IPS-NIHi11 (cell line): ENCODE results near the gene CHST11.

ENCODE experiments used
- DNase-seq: peaks from one replicate; pipeline ENCODE4 v3.0.0; 2012; ENCODE audit warnings: mixed read lengths, low spot score

Gene CHST11

GRCh38 chr12:104698871-104699270, 242.1 kb downstream of the CHST11 start:
- DNase-seq: no peak

- no peak for DNase-seq
These were observed 242.9 kb downstream of the CHST11 start for GRCh38 chr12:104699489-104700190.

- DNase-seq: no peak
These were observed 243.6 kb downstream of the CHST11 start for GRCh38 chr12:104700324-104700723.

- DNase-seq: no peak
These were observed 244.6 kb downstream of the CHST11 start for GRCh38 chr12:104701301-104701700.

- DNase-seq: no peak
These were observed 245.0 kb downstream of the CHST11 start for GRCh38 chr12:104701756-104702155.

- no peak for DNase-seq
These were observed 245.9 kb downstream of the CHST11 start for GRCh38 chr12:104702565-104703139.

- DNase-seq: no peak
These were observed 246.6 kb downstream of the CHST11 start for GRCh38 chr12:104703372-104703771.

GRCh38 chr12:104704224-104704779, 247.6 kb downstream of the CHST11 start:
- DNase-seq: peak; percentile 55

GRCh38 chr12:104707194-104707593, 250.4 kb downstream of the CHST11 start:
- DNase-seq: no peak

GRCh38 chr12:104707794-104708558, 251.2 kb downstream of the CHST11 start:
- no peak for DNase-seq

- peak; percentile 48 for DNase-seq
These were observed 252.1 kb downstream of the CHST11 start for GRCh38 chr12:104708891-104709290.

- DNase-seq: no peak
These were observed 253.1 kb downstream of the CHST11 start for GRCh38 chr12:104709692-104710435.

- DNase-seq: no peak
These were observed 254.4 kb downstream of the CHST11 start for GRCh38 chr12:104710940-104711689.

GRCh38 chr12:104712477-104712876, 255.7 kb downstream of the CHST11 start:
- no peak for DNase-seq

- no peak for DNase-seq
These were observed 256.2 kb downstream of the CHST11 start for GRCh38 chr12:104712968-104713367.

- no peak for DNase-seq
These were observed 256.7 kb downstream of the CHST11 start for GRCh38 chr12:104713444-104713843.

GRCh38 chr12:104714369-104714768, 257.6 kb downstream of the CHST11 start:
- DNase-seq: no peak

- no peak for DNase-seq
These were observed 259.4 kb downstream of the CHST11 start for GRCh38 chr12:104716172-104716571.

- DNase-seq: no peak
These were observed 261.7 kb downstream of the CHST11 start for GRCh38 chr12:104718304-104718929.

GRCh38 chr12:104719700-104720338, 263.1 kb downstream of the CHST11 start:
- DNase-seq: no peak
